ENCODE data around the gene AGO1.

- TF ChIP-seq CTCF (IDR thresholded peaks at IDR 0.05) (no peak), POLR2AphosphoS5 (IDR thresholded peaks at IDR 0.05) (no peak)
Measured at GRCh38 chr1:35980090-35980489, 97.1 kb downstream of the AGO1 start.
